ENCODE data around the gene CHST8. TPM values are rescaled to one million over a fixed set of nuclear protein-coding genes. Genes with fewer than 3 reads are reported as not detected.

CHST8 gene
- polyA plus RNA-seq, 1 of the 3 experiments (the other 2 are of a cell fraction): 0.05 TPM

DNA sequence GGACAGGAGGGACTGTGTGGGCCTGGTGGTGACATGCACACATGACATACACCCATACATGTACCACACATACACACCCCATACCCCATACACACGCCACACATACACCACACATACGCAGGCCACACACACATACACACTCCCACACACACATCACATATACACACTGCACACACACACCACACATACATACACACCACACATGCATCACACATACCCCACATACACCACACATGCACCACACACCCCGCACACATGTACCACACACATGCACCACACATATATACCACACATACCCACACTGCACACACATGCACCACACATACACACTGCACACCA is 98.4 kb downstream of the CHST8 start (continued):
- TF ChIP-seq ELF1 (IDR thresholded peaks at IDR 0.05) (no peak), CHD2 (IDR thresholded peaks at IDR 0.05; ENCODE audit: low read length, partially characterized antibody) (no peak), GATA2 (CRISPR knock-in tag; IDR thresholded peaks at IDR 0.05) (no peak)

GRCh38 chr19:33720691-33721682 is 99.2 kb downstream of the CHST8 start:
- Histone ChIP-seq H3K4me2 (no peak overlapping the region), H3K9me3 (no peaks in the 10 kb centered on the region), H4K20me1 (ENCODE audit: insufficient read depth) (no peaks in the 10 kb centered on the region), H2AFZ (ENCODE audit: low read depth) (no peak overlapping the region), H3K4me1 (ENCODE audit: control insufficient read depth in 1 of 2, insufficient read depth in 2 of 2, low read depth in 1 of 2, low read length in 1 of 2) (peaks cover 0 to 37% of the 10 kb centered on the region in 2 experiments; a peak in 1 of 4 replicates), H3K36me3 (replicated peaks in 1 of 2; ENCODE audit: control insufficient read depth in 1 of 2, insufficient read depth in 2 of 2, low read length in 1 of 2) (no peaks in the 10 kb centered on the region), H3K27me3 (ENCODE audit: insufficient read depth) (no peaks in the 10 kb centered on the region), H3K9ac (no peak overlapping the region), H3K27ac (ENCODE audit: low read depth in 2 of 2, low read length in 1 of 2) (no peak overlapping the region), H3K79me2 (ENCODE audit: insufficient read depth) (no peaks in the 10 kb centered on the region), H3F3A (replicated peaks; ENCODE audit: insufficient read depth) (no peaks in the 10 kb centered on the region), H3K4me3 (ENCODE audit: low read depth in 2 of 2, low read length in 1 of 2) (no peak overlapping the region), H3K9me2 (no peaks in the 10 kb centered on the region)
- DNase-seq: no peak
- POLR2A ChIA-PET: interaction anchor here (1.2 kb wide), 1 partner anchor 28 kb away, joined by 3 read pairs; no protein-coding TSS in a partner anchor
- TF ChIP-seq SMC3 (IDR thresholded peaks at IDR 0.05; ENCODE audit: low read depth, low read length): no peak
- TF ChIP-seq, protein P1, sequence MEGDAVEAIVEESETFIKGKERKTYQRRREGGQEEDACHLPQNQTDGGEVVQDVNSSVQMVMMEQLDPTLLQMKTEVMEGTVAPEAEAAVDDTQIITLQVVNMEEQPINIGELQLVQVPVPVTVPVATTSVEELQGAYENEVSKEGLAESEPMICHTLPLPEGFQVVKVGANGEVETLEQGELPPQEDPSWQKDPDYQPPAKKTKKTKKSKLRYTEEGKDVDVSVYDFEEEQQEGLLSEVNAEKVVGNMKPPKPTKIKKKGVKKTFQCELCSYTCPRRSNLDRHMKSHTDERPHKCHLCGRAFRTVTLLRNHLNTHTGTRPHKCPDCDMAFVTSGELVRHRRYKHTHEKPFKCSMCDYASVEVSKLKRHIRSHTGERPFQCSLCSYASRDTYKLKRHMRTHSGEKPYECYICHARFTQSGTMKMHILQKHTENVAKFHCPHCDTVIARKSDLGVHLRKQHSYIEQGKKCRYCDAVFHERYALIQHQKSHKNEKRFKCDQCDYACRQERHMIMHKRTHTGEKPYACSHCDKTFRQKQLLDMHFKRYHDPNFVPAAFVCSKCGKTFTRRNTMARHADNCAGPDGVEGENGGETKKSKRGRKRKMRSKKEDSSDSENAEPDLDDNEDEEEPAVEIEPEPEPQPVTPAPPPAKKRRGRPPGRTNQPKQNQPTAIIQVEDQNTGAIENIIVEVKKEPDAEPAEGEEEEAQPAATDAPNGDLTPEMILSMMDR (IDR thresholded peaks at IDR 0.05): no peak
- no peak for TF ChIP-seq YY1 (IDR thresholded peaks at IDR 0.05; ENCODE audit: low read depth)
- no peak for TF ChIP-seq ELF1 (IDR thresholded peaks at IDR 0.05)
- peak; percentile 28; the same call in 1 of the 2 replicates for TF ChIP-seq RAD21 (IDR thresholded peaks at IDR 0.05; ENCODE audit: low read length)
- CTCF ChIA-PET: interaction anchor here (0.6 to 1.5 kb wide), 5 partner anchors 12 to 307 kb away, joined by 3 to 4 read pairs (median 3); no protein-coding TSS in a partner anchor
- 22% methylated on average over 9 of the region's 9 CpGs for WGBS (ENCODE audit: low lambda C conversion rate)

DNA sequence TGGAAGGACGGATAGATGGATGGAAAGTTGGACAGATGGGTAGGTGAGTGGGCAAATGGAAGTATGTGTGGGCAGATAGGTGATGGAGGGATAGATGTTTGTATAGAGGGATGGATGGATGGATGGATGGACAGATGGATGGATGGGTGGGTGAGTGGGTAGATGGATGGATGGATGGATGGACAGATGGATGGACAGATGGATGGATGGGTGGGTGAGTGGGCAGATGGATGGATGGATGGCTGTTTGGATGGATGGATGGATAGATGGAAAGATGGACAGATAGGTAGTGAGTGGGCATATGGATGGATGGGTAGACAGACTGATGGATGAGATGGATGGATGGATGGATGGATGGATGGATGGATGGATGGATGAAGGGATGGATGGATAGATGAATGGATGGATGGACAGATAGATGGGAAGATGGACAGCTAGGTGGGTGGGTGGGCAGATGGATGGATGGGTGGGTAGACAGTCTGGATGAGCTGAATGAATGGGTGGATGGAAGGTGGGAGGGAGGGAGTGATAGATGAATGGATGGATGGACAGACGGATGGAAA is 100.1 kb downstream of the CHST8 start:
- Histone ChIP-seq H4K20me1 (ENCODE audit: insufficient read depth) (no peaks in the 10 kb centered on the region), H3K27ac (ENCODE audit: low read depth in 2 of 2, low read length in 1 of 2) (no peak overlapping the region), H3K36me3 (replicated peaks in 1 of 2; ENCODE audit: control insufficient read depth in 1 of 2, insufficient read depth in 2 of 2, low read length in 1 of 2) (no peaks in the 10 kb centered on the region), H3K9me3 (no peaks in the 10 kb centered on the region), H3K9me2 (no peaks in the 10 kb centered on the region), H3K79me2 (ENCODE audit: insufficient read depth) (no peaks in the 10 kb centered on the region), H3K9ac (no peak overlapping the region), H2AFZ (ENCODE audit: low read depth) (no peak overlapping the region), H3K4me1 (ENCODE audit: control insufficient read depth in 1 of 2, insufficient read depth in 2 of 2, low read depth in 1 of 2, low read length in 1 of 2) (peaks cover 0 to 39% of the 10 kb centered on the region in 2 experiments; a peak in 1 of 4 replicates), H3K4me3 (ENCODE audit: low read depth in 2 of 2, low read length in 1 of 2) (no peak overlapping the region), H3K27me3 (ENCODE audit: insufficient read depth) (no peaks in the 10 kb centered on the region), H3F3A (replicated peaks; ENCODE audit: insufficient read depth) (no peaks in the 10 kb centered on the region), H3K4me2 (no peak overlapping the region)
- ChIA-PET CTCF (no interaction called here), POLR2A (no interaction called here)
- no peak for DNase-seq
- TF ChIP-seq NFIC (IDR thresholded peaks at IDR 0.05; ENCODE audit: borderline replicate concordance) (no peak), YY1 (IDR thresholded peaks at IDR 0.05; ENCODE audit: low read depth) (no peak), RFX5 (IDR thresholded peaks at IDR 0.05; ENCODE audit: low read length) (no peak), RCOR1 (IDR thresholded peaks at IDR 0.05; ENCODE audit: low read length) (no peak), MEF2A (IDR thresholded peaks at IDR 0.05; ENCODE audit: borderline replicate concordance, low read depth) (no peak), POLR2AphosphoS5 (IDR thresholded peaks at IDR 0.05; ENCODE audit: low read depth, low read length) (no peak), FOSL2 (IDR thresholded peaks at IDR 0.05; ENCODE audit: borderline replicate concordance, low read depth) (no peak)
- WGBS (ENCODE audit: low lambda C conversion rate): 13% methylated on average over 2 of the region's 2 CpGs

Measured in SK-N-SH (cell line).